Activated CD4-positive, alpha-beta T cell treated with anti-CD3 and anti-CD28 coated beads for 36 hours (primary cell): Measurements from ENCODE around the gene RNASET2. TPM values are rescaled to one million over a fixed set of nuclear protein-coding genes. Genes with fewer than 3 reads are reported as not detected.
"Not testable (repeated sequence)": the region's sequence is repeated elsewhere in the genome, so short reads cannot be mapped to it uniquely, and the experiment has no call there.

Experiments
- ATAC-seq: fragments of 200-7000 bp; cut with Tn5 transposase; one replicate; pipeline ENCODE4 v1.10.0; 2021; ENCODE audit warnings: mild to moderate bottlenecking, moderate library complexity
- CTCF ChIA-PET: fragments of 350-600 bp; sonication (Branson Sonifier 250); formaldehyde crosslinking; loops from one replicate; lab custom pipeline; 2021; ENCODE audit warnings: antibody characterized with exemption; lab: Charles Lee
- POLR2A ChIA-PET: fragments of 350-600 bp; sonication (Branson Sonifier 250); formaldehyde crosslinking; loops from one replicate; lab custom pipeline; 2021; ENCODE audit warnings: antibody characterized with exemption, inconsistent platforms; lab: Charles Lee
- DNase-seq: peaks from one replicate; pipeline ENCODE4 v3.0.0-alpha.2; 2020
- H3K27ac Mint-ChIP-seq: one replicate; pipeline ENCODE4 v1.8.0; 2021; ENCODE audit warnings: mixed read lengths
- H3K27me3 Mint-ChIP-seq: one replicate; pipeline ENCODE4 v1.8.0; 2021; ENCODE audit warnings: mixed read lengths
- H3K36me3 Mint-ChIP-seq: one replicate; pipeline ENCODE4 v1.8.0; 2021; ENCODE audit warnings: low read depth, mixed read lengths
- H3K4me1 Mint-ChIP-seq: one replicate; pipeline ENCODE4 v1.8.0; 2021; ENCODE audit warnings: mixed read lengths
- H3K4me3 Mint-ChIP-seq: one replicate; pipeline ENCODE4 v1.8.0; 2021; ENCODE audit warnings: mild to moderate bottlenecking, moderate library complexity, mixed read lengths
- H3K9me3 Mint-ChIP-seq: one replicate; pipeline ENCODE4 v1.8.0; 2021; ENCODE audit warnings: low read depth, mixed read lengths
- intact Hi-C, 2 experiments: fragments of 100-400 bp; cut with DNase I in 1 of 2; cut with micrococcal nuclease in 1 of 2; formaldehyde crosslinking; loops; one replicate each; pipeline versions ENCODE4 v1.14.2 to v1.15.1; 2022 to 2024; cut with DNase I, micrococcal nuclease
- microRNA-seq: library from miRNA; unstranded; fragments of <30 nt; microRNA quantifications from one replicate; pipeline ENCODE4 v1.2.0, GENCODE V29; 2021; ENCODE audit warnings: borderline replicate concordance
- total RNA-seq, 2 experiments: library from RNA; stranded (reverse); gene quantifications; one replicate each; pipeline ENCODE4 v1.2.3, GENCODE V29; 2021

Gene RNASET2
- total RNA-seq, 2 experiments from 2014 or later = 68.7 to 85.2 TPM

DNA sequence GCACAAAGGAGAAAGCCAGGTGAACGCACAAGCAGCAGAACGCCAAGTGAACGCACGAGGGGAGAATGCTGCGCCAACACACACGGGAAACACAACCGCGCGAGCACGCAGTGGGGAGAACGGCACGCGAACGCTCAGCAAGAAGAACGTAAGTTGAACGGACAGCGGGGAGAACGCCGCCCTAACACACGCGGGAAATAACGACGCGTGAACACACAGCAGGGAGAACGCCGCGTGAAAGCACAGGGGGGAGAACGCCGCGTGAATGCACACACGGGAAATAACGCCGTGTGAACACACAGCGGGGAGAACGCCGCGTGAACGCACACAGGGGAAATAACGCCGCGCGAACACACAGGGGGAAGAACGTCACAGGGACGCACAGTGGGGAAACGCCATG, 54.7 kb downstream of the RNASET2 start:
- Mint-ChIP-seq H3K27ac (no peak overlapping the region), H3K4me3 (no peak overlapping the region)
- POLR2A ChIA-PET = no interaction called here

DNA sequence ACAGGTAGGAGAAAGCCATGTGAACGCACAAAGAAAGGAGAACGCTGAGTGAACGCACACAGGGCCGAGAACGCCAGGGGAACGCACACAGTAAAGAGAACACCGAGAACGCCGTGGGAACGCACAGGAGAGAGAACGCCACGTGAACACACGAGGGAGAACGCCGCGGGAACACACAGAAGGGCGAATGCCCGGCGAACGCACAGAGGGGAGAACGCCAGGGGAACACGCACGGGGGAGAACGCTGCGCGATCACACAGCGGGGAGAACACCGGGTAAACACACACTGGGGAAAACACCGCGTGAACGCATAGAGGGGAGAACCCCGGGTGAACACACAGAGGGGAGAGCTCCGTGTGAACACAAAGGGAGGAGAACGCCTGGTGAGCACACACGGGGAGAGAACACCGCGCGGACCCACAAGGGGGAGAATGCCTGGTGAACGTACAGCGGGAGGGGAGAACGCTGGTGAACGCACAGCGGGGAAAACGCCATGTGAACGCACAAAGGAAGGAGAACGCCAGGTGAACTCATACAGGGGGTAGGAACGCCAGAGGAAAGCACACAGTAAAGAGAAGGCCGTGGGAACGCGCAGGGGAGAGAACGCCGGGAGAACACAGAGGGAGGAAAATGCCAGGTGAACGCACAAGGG, 55.3 kb downstream of the RNASET2 start:
- CTCF ChIA-PET = no interaction called here

More for the DNA sequence above, 54.7 kb downstream of the RNASET2 start:
- peaks cover 1% of the 10 kb centered on the region for H3K4me1 Mint-ChIP-seq
- CTCF ChIA-PET = no interaction called here
- H3K9me3 Mint-ChIP-seq = no peaks in the 10 kb centered on the region
- intact Hi-C loops = no loop called here
- H3K27me3 Mint-ChIP-seq = no peaks in the 10 kb centered on the region
- DNase-seq (no peak), ATAC-seq (no peak)
- H3K36me3 Mint-ChIP-seq = no peaks in the 10 kb centered on the region

DNA sequence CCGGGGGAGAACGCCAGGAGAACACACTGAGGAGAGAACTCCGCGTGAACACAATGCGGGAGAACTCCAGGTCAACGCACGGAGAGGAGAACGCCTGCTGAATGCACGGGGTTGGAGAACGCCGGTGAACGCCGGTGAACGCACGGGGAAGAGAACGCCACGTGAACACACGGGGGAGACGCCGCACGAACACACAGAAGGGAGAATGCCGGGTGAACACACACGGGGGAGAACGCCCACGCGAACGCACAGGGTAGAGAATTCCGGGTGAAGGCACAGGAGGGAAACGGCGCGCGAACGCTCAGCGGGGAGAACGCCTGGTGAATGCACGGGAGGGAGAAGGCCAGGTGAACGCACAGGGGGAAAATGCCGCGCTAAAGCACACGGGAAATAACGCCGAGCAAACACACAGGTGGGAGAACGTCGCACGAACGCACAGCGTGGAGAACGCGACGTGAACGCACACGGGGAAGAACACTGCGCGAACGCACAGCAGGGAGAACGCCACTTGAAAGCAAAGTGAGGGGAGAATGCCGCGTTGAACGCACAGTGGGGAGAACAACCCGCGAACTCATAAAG, 56.1 kb downstream of the RNASET2 start:
- CTCF ChIA-PET = no interaction called here
- Mint-ChIP-seq H3K4me3 (no peak overlapping the region), H3K27me3 (no peaks in the 10 kb centered on the region), H3K9me3 (no peaks in the 10 kb centered on the region), H3K4me1 (no peaks in the 10 kb centered on the region), H3K36me3 (no peaks in the 10 kb centered on the region), H3K27ac (no peak overlapping the region)
- DNase-seq (no peak), ATAC-seq (no peak)
- POLR2A ChIA-PET = no interaction called here
- intact Hi-C loops = no loop called here

More for the DNA sequence above, 55.3 kb downstream of the RNASET2 start:
- ATAC-seq (no peak), DNase-seq (no peak)
- POLR2A ChIA-PET = no interaction called here
- Mint-ChIP-seq H3K36me3 (no peaks in the 10 kb centered on the region), H3K9me3 (no peaks in the 10 kb centered on the region), H3K4me3 (no peak overlapping the region), H3K27ac (no peak overlapping the region), H3K27me3 (no peaks in the 10 kb centered on the region), H3K4me1 (no peaks in the 10 kb centered on the region)
- intact Hi-C loops = no loop called here

DNA sequence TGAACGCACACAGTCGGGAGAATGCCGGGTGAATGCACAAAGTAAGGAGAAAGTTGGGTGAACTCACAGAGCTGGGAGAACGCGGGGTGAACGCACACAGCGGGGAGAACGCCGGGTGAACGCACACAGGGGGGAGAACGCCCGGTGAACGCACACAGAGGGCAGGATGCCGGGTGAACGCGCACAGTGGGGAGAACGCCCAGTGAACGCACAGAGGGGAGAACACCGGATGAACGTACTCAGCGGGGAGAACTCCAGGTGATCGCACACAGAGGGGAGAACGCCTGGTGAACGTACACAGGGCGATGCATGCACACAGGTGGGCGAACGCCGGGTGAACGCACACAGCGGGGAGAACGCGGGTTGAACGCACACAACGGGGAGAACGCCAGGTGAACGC, 57.4 kb downstream of the RNASET2 start:
- Mint-ChIP-seq H3K36me3 (no peaks in the 10 kb centered on the region), H3K9me3 (no peaks in the 10 kb centered on the region), H3K4me1 (no peaks in the 10 kb centered on the region)

DNA sequence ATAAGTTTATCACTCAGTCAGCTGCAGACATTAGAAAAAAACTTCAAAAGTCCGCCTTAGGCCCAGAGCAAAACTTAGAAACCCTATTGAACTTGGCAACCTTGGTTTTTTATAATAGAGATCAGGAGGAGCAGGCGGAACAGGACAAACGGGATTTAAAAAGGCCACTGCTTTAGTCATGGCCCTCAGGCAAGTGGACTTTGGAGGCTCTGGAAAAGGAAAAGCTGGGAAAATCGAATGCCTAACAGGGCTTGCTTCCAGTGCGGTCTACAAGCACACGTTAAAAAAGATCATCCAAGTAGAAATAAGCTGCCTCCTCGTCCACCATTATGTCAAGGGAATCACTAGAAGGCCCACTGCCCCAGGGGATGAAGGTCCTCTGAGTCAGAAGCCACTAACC, 61.7 kb downstream of the RNASET2 start:
- CTCF ChIA-PET, H3K4me1 Mint-ChIP-seq, intact Hi-C loops, H3K4me3 Mint-ChIP-seq, ATAC-seq, H3K27ac Mint-ChIP-seq, H3K27me3 Mint-ChIP-seq, POLR2A ChIA-PET, H3K36me3 Mint-ChIP-seq, DNase-seq, H3K9me3 Mint-ChIP-seq: not testable (repeated sequence)

More for the DNA sequence above, 57.4 kb downstream of the RNASET2 start:
- POLR2A ChIA-PET = no interaction called here
- CTCF ChIA-PET = no interaction called here
- Mint-ChIP-seq H3K27ac (no peak overlapping the region), H3K4me3 (no peak overlapping the region), H3K27me3 (no peaks in the 10 kb centered on the region)
- intact Hi-C loops = no loop called here
- ATAC-seq (no peak), DNase-seq (no peak)

DNA sequence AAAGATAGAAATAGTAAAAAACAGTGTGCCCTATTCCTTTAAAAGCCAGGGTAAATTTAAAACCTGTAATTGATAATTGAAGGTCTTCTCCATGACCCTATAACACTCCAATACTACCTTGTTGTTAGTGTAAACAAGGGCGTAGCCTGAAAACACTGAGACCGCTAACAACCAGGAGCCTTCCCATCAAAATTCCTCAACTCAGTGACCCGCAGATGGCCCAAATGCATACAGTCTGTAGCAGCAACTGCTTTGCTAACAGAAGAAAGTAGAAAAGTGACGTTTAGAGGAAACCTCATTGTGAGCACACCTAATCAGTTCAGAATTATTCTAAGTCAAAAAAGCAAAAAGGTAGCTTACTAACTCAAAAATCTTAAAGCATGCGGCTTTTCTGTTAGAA, 63.9 kb downstream of the RNASET2 start:
- POLR2A ChIA-PET, ATAC-seq, H3K27me3 Mint-ChIP-seq, H3K4me3 Mint-ChIP-seq, CTCF ChIA-PET, intact Hi-C loops, H3K27ac Mint-ChIP-seq, H3K4me1 Mint-ChIP-seq, DNase-seq: not testable (repeated sequence)
- Mint-ChIP-seq H3K36me3 (peaks cover 13% of the 10 kb centered on the region), H3K9me3 (peaks cover 17% of the 10 kb centered on the region)

DNA sequence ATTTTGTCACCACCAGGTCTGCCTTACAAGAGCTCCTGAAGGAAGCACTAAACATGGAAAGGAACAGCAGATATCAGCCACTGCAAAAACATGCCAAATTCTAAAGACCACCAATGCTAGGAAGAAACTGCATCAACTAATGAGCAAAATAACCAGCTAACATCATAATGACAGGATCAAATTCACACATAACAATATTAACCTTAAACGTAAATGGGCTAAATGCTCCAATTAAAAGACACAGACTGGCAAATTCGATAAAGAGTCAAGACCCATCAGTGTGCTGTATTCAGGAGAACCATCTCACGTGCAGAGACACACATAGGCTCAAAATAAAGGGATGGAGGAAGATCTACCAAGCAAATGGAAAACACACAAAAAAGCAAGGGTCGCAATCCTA, 69.6 kb downstream of the RNASET2 start:
- POLR2A ChIA-PET, intact Hi-C loops, CTCF ChIA-PET, H3K4me3 Mint-ChIP-seq, ATAC-seq, H3K27ac Mint-ChIP-seq, H3K4me1 Mint-ChIP-seq, H3K27me3 Mint-ChIP-seq, DNase-seq: not testable (repeated sequence)
- peaks cover 27% of the 10 kb centered on the region for H3K9me3 Mint-ChIP-seq
- H3K36me3 Mint-ChIP-seq = peaks cover 15% of the 10 kb centered on the region

DNA sequence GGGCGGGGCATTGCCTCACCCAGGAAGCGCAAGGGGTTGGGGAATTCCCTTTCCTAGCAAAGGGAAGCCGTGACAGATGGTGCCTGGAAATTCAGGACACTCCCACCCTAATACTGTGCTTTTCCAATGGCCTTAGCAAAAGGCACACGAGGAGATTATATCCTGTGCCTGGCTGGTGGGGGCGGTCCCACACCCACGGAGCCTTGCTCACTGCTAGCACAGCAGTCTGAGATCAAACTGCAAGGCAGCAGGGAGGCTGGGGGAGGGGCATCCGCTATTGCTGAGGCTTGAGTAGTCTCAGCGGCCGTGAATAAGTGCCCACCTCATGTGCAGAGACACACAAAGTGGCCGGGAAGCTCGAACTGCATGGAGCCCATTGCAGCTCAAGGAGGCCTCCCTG, 71.4 kb downstream of the RNASET2 start:
- H3K27me3 Mint-ChIP-seq, intact Hi-C loops, ATAC-seq, H3K27ac Mint-ChIP-seq, H3K4me3 Mint-ChIP-seq, POLR2A ChIA-PET, DNase-seq, H3K4me1 Mint-ChIP-seq: not testable (repeated sequence)
- H3K36me3 Mint-ChIP-seq = peaks cover 10% of the 10 kb centered on the region
- CTCF ChIA-PET = interaction anchor here (0.6 kb wide), 2 partner anchors 344 to 416 kb away, joined by 3 read pairs; no protein-coding TSS in a partner anchor
- peaks cover 23% of the 10 kb centered on the region for H3K9me3 Mint-ChIP-seq

DNA sequence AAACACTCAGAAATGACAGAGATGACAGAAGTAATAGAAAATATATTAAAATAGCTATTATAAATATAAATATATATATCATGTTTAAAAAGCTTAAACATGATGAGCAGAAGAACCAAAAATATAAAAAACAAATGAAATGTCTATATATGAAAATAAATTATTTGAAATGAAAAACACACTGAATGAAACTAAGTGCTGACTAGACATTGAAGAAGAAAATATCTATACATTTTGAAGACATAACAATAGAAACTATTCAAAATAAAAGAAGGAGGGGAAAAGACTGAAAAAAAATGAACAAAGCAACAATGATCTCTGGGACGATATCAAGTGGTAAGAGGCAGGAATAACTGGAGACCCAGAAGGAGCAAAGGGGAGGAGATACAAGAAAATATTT, 76.8 kb downstream of the RNASET2 start:
- Mint-ChIP-seq H3K4me1 (no peaks in the 10 kb centered on the region), H3K36me3 (peaks cover 3% of the 10 kb centered on the region), H3K27me3 (no peaks in the 10 kb centered on the region), H3K4me3 (no peak overlapping the region), H3K27ac (no peak overlapping the region), H3K9me3 (peaks cover 7% of the 10 kb centered on the region)
- intact Hi-C loops = no loop called here
- ATAC-seq (no peak), DNase-seq (no peak)
- CTCF ChIA-PET = interaction anchor here (0.6 kb wide), 1 partner anchor 107 kb away, joined by 4 read pairs; no protein-coding TSS in a partner anchor
- POLR2A ChIA-PET = no interaction called here

Small RNAs within 50 kb of the gene (microRNA-seq; reads per million reads assigned to microRNA genes)
- gene MIR3939 = 1.4 reads per million

Other genes starting within 250 kb of the RNASET2 start
- gene CEP43, start 42.8 kb upstream of the RNASET2 start, total RNA-seq = 10 to 100 TPM; 19.9 to 20.0 TPM
- gene CCR6, start 166.5 kb upstream of the RNASET2 start, total RNA-seq = 1 to 10 TPM; 3.4 to 4.0 TPM
- not detected for gene GPR31, start 201.4 kb upstream of the RNASET2 start, total RNA-seq